NCI-H2227 (cell line): Measurements from ENCODE around the gene BRI3.

Source experiments
- DNase-seq: peaks from one replicate; lab custom pipeline; 2025; ENCODE audit not compliant: unreplicated experiment; lab: John Stamatoyannopoulos, UW

BRI3 gene

DNA sequence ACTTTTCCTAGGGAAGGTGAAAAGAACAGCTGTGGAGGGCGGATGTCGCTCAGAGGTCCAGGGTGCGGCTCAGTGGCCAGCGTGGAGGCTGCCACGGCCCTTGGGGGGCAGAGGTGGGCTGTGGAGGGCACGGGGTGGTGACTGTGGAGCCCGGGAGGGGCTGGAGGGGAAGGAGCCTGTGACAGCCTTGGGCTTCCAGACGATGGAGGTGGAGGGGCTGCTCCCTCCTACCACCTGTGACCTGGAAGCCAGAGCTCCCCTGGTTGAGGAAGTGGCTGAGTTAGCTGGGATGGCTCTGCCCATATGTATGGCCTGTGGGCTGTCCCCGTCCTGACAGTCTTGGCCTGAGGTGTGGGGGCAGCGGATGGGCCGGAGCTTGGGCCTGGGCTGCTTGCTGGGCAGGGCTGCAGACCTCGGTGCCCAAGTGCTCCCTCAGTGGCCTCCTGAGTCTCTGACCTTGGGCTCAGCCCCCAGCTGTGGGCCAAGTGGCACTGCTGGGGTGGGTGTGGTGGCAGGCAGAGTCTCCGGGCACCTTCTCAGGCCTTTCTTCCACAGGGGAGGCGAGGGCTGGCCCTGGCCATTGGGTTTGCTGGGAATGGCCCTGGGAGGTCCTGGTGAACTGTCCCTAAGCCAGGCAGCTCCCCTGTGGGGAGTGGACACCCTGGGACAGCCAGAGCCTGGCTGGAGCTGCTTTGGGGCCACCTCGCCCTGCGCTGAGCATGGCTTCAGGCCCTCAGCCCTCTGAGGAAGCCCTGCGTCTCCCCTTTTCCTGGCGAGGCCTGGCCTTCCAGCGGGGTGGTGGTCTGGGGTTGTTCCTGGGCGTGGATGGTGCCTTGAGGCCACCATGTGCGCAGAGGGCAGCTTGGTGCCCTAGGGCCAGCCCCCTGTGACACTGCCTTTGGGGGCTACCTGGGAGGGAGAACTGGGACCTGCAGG lies 3.9 kb downstream of the BRI3 start:
- DNase-seq: no peak

GRCh38 chr7:98286093-98286539 lies 4.6 kb downstream of the BRI3 start:
- no peak for DNase-seq

DNA sequence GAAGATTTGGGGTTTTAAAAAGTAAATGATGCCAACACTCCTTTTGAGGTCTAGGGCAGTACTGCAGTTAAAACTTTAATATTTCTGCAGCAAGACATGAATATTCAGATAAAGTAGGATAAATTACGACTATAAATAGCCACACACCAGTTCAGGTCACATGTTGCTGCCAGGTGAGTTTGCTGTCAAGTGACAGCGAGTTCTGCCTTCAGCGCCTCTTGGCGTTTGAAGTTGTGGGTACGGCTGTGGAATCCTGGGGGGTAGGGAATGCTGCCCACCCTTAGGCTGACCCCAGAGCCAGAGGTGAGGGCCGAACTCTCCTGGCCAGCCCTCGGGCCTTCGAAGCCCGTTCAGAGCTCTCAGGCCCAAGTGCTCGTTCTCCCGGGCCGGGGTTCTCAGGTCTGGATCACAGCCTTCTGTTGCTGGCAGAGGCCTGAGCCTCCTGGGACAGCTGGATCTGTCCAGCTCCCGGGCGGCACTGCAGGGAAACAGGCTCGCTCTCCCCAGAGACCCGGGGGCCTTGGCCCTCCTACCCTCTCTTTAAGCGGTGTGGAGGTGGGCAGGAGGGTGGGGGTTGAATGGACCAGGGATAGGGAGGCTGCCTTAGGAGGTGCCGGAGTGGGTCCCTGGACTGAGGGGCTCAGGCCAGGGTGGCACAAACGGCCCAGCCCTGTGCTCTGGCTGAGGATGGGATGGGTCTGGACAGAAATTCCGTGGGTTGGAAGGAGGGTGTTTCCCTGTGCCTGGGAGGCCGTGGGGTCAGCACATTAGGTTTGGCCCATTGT lies 5.4 kb downstream of the BRI3 start:
- DNase-seq: no peak

DNA sequence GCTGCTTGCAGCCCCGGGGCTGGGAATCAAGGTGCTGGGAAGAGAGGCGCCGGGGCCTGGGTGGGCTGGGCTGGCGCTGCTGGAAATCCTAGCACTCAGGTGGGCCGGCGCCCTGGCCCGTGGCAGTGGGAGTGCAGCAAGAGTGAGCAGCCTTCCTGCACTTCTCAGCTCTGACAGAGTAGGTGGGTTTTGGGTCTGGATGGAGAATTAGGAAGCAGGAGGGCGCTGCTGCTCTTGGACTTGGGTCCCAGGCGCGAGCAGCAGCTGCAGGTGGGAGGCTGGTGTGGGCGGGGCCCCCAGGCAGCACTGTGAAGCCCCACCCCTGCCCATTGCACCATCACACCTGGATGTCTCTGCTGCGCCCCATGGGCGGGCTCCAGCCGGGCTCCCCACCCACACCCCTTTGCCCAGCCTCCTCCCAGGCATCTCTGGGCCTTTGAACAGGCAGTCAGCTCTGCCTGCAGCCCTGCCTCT lies 6.0 kb downstream of the BRI3 start:
- DNase-seq: no peak

DNA sequence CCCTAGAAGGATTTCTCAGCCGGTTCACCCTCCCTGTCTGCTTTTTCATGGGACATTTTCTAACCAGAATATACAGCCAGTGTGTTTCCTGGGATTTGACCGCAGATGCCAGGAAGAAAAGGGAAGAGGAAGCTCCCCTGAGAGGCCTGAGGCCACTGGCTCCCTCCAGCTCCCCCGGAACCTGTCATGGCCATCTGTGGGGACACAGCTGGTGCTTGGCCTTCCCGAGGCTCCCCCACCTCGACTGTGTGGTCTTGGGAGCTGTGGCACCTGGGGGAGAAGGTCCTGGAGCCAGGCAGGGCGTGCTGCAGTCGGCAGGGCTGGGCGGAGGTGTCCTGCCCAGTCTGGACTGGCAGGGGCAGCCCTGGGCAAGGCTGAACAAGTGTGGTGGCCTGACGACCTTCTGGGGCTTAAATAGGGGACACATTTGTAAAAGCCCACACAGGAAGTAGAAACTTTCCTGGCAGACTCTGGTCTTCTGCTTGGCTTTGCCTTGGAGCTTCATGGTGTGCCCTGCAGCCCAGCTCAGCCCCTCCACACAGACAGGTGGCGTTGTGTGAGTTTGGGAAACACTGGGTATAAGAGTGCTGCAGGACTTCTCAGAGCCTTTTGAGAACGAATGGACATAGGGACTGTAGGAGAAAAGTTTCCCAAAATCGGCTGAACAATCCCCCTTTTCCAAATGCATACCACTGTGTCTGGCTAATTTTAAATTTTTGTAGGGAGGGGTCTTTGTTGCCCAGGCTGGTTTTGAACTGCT lies 6.8 kb downstream of the BRI3 start:
- DNase-seq: no peak

DNA sequence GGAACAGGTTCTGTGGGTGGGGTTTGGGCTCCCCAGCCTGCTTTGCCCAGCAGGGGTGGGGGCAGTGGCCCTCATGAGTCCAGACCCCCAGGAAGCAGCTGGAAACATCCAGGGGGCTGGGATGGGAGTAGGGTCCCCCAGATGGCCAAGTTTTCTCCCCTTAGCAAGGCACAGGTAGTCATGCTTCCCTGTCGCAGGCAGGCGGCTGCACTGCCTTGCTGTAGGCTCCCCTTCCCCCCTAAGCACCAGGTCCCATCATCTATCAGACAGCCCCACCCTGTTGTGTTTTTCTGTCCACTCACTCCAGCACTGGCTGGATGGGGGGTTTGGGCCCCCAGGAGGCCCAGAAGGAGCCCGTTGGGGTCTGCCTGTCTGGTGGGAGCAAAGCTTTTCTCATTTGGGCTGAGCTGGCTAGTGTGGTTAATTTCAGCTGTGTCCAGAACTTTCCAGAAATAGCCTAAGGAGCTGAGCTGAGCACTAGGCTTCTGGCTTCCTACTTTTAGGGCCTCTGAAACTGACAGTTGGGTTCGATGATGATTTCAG lies 7.9 kb downstream of the BRI3 start:
- no peak for DNase-seq

DNA sequence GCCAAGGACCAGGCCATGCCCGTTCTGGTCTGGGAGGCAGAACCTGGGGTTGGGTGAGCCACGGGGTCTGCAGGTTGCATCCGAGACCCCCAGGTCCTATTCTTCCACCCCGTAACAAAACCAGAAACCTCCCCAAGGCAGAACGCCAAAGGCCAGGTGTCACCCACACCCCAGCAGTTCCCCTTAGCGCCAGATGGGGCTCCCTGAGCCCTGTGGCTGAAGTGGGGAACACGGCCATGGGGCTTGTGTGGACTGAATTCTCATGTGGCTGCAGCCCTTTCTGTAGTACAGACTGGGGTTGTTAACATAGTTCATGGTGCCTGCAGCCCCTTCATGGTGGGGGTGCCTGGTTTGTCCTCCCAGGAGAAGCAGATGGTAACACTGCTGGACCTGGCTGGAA lies 10.2 kb downstream of the BRI3 start:
- DNase-seq: no peak

- DNase-seq: no peak
These were observed 11.8 kb downstream of the BRI3 start for GRCh38 chr7:98293265-98293664.

GRCh38 chr7:98293746-98294145 lies 12.3 kb downstream of the BRI3 start:
- DNase-seq: no peak

DNA sequence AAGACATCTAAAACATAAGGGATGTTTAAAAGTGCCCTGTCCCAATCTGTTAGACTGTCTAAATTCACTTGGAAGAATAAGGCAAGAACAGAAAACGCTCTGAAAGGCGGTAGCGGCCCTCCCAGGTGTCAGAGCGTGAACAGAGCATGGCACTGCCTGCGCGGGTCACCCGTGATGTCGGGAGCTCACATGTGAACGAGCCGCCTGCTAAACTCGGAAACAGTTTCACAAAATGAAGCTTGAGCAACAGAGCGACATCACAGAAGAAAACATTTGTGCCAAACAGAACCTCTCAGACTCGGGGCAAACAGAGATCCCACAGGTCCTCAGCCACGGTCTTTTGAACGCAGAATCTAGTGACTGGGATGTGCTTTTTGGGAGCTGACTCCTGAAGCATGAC lies 12.8 kb downstream of the BRI3 start:
- no peak for DNase-seq

DNA sequence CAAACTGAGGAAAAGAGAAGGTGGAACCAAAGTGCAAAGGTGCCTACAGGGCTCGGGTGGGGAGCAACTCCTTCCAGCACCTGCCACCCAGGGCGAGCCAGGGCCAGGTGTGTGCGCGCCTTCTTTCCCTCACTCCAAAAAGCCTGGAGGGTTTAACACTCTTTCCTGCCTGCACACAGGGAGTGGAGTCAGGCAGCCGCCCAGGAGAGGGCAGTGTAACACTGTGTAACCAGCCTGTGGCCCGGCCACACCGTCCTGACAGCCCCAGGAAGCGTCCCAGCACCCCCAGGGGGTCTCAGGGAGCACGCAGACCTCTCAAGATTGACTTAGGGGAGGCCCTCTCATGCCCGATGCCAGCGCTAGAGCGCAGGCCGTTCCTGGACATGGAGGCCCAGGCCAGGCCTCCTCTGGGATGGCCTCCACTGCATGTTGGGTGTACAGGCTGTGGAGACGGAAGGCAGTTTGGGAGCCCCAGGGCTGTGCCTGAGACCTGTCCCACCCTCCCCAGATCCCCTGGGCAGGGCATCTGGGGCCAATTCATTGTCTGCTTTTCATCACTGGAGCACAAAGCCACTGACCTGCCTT lies 13.4 kb downstream of the BRI3 start:
- DNase-seq: peak; percentile 69

DNA sequence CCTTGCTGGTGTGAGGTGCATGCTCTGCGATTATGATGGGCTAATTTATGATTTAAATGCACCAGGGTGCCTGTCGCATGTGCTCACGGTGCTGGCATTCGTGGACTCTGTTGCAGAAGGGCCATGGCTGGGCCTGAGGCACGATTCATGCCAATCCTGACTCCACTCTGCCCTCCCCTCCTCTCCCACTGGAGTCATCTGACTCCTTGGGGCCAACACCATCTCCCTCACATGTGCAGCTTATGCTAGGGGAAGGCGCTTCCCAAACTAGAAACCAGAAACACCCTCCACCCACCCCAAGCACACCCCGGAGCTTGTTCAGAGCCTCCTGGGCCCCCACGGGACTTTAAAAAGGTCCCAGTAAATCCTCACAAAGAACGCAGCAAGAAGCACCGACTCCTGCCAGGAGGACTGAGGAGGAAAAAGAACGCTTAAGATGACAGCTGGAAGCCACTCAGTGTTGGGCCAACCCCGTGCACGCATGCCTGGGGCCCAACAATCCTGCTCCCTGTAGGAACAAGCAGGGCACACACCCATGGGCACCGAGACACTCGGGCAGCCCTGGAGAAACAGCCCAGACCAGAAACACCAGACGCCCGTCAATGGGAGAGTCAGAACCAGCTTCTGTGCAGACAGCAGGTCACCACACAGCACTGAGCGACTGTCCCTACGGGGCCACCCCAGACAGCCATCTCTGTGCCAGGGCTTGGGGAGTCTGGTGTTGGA lies 14.1 kb downstream of the BRI3 start:
- DNase-seq: no peak

GRCh38 chr7:98296833-98297232 lies 15.3 kb downstream of the BRI3 start:
- no peak for DNase-seq

DNA sequence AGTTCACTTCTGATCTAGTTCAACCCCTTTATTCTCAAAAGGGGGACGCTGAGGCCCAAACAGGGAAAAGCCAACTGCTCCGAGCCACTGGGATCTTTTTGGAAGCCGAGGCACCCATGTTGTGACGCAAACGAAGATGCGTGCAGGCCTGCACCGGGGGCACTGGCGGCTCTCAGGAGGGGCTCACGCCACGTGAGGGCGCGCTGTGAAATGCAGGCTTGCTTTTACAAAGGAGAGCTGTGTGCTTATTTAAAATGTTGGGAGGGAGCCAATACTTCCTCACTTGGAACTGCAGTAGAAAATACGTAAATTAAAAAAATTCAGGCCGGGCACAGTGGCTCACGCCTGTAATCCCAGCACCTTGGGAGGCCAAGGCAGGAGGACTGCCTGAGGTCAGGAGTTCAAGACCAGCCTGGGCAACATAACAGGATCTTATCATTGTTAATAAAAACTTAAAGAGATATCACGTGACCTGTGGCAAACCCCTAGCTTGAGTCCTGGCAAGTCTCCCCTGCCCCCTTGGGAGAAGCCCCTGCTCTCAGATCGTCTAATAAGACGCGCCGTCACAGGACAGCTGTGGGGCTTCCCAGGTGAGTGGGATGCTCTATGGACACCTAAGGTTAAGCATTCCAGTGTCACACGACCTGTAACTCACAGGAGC lies 16.3 kb downstream of the BRI3 start:
- DNase-seq: no peak

DNA sequence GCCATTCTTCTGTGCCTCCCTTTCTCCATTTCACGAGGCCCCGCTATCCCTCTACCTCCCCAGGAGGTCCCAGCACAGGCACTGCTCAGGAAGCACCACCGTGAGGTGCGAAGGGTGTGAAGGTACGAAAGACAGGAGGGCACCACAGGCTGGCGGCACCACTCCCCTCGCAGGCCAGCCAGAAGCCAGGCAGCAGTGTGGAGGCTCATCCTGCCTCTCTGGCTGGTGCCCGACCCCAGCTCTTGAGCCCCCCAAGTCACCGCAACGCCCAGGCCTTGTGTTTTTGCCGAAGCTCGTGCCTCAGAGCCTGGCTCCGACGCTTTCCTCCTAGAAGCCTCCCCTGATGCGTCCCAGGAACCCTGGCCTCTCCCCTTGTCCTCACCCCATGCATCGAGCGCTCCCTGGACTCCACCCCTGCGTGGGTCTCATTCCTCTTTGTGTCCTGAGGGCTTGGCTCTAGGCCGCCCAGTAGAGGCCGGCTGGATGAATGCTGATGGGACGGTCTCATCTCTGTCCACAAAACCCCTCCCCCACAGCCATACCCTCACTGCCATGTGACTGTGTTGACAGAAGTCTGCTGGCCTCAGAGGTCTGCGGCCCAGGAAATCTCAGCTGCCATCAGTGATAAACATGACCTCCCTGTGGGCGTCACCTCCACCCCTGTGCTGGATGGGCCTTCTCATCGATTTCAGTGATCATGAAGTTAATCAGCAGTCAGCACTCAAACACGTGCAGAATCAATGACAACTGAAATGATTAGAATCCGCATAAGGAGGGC lies 19.3 kb downstream of the BRI3 start:
- DNase-seq: no peak

DNA sequence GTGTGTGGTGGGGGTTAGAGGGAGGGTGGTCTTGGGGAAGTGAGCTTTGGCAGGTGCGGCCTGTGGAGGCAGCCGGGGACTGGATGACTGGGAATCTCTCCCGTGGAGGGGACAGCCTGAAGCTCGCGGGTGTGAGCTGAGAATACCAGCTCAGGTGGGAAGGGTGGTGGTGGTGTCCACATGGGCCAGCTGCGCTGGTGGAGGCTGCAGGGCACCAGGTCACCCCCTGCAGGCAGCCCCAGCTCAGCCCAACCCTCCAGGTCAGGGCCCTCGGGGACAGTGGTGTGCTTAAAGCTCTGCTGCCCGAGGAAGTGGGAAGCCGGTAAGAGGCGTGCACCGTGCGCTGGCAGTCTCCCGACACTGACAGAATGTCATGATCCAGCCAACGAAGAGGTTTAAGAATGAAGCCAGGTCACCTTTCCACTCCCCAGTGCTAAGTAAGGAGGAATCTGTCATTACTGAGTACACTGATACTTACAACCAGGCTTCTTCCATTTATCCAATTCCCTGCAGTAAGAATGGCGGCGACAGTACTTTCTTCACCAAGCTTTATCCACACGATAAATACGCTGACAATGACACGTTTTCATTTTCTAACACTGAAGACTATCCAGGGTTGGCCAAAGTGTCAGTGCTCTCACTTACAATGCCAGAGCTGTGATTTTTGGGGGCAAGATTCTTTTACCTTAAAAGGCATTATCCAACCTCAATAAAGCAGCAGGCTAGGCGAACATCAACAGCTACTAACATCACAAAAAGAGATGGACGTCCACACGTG lies 20.4 kb downstream of the BRI3 start:
- DNase-seq: no peak

GRCh38 chr7:98303176-98303865 lies 21.8 kb downstream of the BRI3 start:
- no peak for DNase-seq
